HTERT RPE-1 (cell line): ENCODE results near the gene HRAS.
"Not testable (repeated sequence)": the region's sequence is repeated elsewhere in the genome, so short reads cannot be mapped to it uniquely, and the experiment has no call there.

Experiments used
- in situ Hi-C: fragments of 300-500 bp; cut with MboI; formaldehyde crosslinking; loops from 4 replicates; pipeline ENCODE4 v1.14.3; 2020; ENCODE audit warnings: low sequenced_read_pairs

HRAS gene

DNA sequence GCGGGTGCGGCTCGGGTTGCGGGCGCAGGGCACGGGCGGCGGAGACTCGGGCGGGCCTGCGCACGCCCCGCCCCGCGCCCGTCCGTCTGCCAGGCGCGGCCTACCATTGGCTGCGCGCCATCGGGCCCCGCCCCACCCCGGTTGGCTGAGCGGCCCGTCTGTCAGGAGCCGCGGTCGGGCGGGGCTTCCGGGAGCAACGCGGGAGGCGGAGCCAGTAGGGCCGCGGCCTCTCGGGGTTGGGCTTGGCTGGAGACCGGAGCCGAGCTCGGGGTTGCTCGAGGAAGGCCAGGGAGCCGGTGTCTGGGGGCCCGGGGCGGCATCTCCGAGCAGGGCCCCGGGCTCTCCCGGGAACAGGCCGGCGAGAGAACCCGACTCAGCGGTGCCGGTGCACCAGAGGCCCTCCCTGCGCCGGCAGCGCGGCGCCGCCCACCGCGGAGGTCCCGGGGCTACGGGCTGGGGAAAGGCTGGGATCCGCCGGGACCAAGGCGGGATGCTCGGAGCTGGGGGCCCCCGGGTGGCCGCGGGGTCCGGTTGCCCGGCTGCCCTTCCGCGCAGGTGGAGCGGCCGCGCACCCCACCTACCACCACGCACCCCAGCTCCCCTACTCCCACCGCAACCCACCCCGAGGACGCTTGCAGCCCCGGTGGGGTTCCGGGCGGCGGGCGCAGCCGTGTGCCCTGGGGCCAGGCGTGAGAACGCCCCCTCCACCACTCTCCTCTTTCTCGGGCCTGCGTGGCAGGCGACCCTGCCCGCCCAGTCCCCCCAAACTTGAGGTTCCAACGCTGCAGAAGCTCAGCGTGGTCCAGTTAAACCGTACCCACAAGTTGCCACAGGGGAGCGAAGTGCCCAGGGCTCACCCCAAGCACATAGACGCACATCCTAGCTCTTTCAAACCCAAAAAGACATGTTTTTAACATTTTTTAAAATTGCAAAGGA is at the start of gene HRAS:
HRAS (minus strand) TSS at position 58 of the 936 bp plus-strand sequence.
- in situ Hi-C loops = no loop called here

DNA sequence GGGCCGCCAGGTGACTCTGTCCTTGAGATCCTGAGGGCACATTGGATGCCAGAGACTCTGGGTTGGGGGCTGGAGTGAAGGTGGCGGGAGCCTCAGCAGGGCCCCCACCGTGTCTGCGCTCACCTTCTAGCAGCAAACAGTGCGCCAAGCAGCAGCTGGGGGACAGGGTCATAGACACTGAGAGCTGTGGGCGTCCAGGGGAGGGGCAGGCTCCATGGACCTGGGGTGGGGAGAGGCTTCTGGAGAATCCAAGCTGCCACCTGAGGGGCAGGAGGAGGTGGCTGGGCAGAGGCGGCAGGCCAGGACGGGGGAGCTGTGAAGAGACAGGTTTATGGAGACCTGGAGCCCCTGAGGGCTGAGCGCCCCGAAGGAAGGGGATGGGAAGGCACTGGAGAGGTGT is 48.9 kb upstream of the HRAS start:
- in situ Hi-C loops = no loop called here

DNA sequence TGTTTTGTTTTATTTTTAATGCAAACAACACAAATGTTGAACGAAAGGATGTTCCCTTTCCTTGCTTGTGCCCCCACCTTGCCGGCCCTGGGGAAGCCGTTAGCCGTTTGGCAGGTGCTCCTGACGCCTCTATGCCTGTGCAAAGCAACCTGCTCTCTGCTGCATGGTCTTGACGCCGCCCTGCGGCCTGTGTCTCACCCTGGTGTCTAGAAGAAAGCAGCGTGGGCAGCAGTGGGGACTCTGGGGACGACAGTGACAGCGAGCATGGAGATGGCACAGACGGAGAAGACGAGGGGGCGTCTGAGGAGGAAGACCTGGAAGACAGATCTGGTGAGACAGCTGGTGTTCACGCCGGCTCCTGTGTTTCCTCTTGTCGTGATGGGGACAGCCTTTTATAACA is 46.4 kb upstream of the HRAS start:
- in situ Hi-C loops = no loop called here

DNA sequence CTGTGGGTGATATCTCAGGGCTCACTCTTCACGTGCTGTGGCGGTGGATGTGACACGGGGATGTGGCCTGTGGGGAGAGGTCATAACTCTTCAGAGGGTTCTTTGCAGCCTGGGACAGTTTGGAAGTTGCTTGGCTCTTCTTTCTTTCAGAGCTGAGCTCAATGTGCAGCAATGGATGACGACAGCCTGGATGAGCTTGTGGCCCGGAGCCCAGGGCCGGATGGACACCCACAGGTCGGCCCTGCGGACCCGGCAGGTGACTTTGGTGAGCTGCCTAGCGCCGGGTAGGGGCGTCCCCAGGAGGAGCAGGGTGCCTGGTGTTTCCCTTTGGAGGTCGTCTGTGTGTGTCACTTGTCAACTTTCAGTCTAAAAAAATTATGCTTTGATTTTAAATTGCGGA is 46.0 kb upstream of the HRAS start:
- in situ Hi-C loops = no loop called here

DNA sequence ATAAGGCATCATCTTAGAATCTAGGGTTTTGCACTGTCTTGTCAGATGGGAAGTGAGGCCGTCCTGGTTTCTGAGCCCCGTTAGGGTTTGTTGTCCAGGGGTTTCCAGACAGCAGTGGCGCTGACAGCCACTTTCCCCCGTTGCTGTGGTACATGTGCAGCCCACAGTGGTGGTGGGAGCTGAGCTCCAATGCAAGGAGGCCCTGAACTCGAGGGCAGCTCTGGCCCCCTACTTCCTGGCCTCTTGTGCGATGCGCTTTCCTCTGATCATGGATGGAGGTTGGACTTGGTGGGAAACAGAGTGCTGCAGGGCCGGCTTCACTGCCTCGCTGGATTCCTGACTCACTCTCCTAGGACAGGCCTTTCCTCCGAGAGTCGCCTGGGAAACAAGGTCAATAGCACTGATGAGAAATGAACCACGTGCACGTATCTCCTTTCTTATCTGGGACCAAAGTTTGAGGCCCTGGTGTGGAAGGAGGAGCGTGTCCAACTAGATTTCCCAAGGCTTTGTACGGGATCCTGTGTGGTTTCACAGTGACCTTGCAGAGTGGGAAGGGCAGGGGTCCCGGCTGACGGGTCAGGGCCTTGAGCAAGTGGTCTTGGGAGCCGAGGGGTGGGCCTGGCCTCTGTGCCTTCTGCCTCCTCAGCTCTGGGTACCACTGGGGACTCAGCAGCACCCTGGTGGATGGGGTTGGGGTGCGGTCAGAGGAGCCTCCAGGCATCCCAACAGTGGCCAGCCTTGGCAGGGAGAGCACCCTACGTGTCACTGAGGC is 44.6 kb upstream of the HRAS start:
- in situ Hi-C loops = no loop called here

DNA sequence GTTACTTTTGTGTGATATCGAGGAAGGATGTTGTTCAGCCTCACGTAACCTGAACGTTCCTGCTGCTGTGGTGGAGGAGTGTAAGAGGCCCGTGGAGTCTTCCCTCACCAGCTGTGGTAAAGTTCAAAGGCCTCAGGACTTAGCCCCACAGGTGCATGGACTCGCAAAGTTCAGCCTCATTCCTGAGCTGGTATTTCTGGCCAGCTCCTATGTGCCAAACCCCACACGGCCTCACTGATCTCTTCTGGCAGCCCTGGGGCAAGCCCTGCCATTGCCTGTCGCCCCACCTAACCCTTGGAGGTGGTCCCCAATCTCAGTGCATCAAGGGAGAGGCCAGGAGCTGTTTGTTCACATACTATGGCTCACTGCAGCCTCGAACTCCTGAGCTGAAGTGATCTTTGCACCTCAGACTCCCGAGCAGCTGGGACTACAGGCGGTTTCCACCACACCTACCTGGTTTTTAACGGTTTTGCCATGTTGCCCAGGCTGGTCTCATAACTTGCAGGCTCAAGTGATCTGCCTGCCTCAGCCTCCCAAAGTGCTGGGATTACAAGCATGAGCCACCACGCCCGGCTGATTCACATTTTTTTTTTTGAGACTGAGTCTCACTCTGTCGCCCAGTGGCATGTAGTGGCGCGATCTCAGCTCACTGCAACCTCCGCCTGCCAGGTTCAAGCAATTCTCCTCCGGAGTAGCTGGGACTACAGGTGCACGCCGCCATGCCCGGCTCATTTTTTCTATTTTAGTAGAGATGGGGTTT is 43.1 kb upstream of the HRAS start:
- in situ Hi-C loops = no loop called here

DNA sequence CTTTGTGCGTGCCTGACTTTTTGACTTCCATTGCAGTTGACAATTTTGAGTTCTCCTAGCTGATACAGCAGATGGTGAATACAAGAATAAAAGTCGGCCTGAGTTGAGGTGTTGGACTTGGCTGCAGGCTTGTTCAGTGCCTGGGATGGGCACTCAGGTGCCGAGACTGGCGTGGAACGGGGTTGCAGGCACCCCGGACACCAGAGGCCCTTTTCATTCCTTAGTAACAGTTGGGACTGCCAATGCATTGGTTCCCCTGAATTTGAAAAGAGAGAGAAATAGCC is 42.2 kb upstream of the HRAS start:
- in situ Hi-C loops = no loop called here

DNA sequence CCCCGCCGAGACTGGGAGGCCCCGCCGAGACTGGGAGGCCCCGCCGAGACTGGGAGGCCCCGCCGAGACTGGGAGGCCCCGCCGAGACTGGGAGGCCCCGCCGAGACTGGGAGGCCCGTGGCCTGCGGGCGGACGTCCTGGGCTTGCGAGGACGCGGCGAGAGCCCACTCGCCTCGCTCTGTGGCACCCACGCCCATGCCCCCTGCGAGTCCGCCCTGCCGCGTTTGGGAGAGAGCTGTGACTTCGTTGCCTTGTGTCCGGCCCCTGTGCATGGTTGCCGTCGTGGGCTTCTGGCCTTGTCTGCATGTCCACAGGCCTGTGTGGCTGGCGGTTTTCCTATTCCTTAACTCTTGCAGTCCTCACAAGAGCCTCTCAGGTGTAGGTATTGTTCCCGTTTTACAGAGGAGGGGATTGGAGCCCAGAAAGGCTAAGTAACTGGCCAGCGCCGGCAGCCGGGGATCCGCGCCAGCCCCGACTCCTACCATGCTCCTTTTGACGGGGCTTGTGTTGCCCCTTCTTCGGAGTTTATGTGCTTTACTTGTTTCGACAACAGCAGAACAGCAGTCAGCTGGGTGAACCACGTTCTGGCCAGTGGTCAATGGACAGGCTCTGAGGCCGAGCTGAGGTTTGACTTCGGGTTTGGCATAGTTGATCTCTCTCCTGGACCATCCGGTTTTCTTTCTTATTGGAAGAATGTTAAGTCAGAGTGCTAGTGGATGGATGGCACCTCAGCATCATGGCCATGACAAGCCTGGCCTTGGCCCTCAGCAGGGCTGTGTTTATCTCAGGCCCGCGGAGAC is 41.6 kb upstream of the HRAS start:
- in situ Hi-C loops = no loop called here

DNA sequence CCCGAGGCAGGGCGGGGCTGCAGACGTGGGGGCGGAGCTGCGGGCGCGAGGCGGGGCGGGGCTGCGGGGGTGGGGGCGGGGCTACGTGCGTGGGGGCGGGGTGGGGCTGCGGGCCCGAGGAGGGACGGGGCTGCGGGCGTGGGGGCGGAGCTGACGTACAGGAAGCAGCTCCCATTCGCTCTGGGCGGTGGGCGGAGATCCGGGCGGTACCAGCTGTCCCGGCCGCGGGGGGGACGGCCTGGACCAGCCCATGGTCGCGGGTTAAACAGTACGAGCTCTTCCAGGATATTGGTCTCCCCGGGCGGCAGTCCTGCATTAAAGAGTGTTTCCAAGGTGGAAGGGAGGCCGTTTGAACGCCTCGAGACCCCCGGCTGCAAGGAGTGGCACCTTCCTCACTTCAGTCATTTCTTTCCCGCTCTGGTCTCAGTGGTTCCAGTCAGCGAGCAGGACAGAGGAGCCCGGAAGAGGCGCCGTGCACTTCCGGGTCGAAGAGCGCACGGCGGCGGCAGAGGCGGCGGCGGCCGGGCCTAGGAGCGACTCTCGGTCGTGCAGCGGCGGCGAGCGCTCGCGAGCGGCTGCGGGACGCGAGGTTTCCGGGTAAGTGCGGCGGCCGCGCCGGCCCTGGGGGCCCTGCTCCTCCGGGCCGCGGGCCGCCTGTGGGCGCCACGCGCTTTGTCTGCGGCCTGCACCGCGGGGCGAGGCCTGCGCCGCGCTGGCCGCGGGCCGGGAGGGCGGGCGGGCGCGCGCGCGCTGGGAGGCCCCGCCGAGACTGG is 40.8 kb upstream of the HRAS start, which contains the start of gene PHRF1:
PHRF1 (plus strand) TSS at position 475 of the 773 bp plus-strand sequence. CDS start 5,043 bp downstream, outside the sequence.
- in situ Hi-C loops = no loop called here

DNA sequence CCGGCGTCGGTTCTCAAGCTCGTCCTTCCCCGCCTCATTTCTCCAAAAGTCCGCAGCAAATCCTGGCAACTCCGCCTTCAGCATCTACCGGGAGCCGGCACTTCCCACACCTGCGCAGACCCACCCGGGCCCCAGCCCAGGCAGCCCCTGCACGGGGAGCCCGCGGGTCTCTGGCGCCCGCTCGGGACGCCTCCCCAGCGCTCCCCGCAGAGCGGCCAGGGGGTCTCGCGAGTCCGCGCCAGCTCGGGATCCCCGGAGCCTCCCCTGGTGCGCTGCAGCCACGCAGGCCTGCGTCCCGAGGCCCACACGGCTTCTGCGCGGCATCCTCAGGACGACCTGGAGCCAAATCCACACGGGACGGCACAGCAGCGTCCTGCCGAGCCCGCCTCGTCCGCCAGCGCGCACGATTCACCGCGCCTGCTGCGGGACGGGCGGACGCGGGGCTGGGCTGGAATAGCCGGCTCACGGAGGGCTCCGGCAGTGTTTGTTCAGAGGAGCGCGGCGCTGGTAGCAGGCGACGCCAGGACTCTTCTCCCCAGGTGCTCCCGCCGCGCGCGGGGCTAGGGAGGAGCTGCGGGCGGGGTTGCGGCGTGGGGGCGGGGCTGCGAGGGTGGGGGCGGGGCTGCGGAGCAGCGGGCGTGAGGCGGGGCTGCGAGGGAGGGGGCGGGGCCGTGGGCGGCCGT is 40.1 kb upstream of the HRAS start:
- in situ Hi-C loops = no loop called here

DNA sequence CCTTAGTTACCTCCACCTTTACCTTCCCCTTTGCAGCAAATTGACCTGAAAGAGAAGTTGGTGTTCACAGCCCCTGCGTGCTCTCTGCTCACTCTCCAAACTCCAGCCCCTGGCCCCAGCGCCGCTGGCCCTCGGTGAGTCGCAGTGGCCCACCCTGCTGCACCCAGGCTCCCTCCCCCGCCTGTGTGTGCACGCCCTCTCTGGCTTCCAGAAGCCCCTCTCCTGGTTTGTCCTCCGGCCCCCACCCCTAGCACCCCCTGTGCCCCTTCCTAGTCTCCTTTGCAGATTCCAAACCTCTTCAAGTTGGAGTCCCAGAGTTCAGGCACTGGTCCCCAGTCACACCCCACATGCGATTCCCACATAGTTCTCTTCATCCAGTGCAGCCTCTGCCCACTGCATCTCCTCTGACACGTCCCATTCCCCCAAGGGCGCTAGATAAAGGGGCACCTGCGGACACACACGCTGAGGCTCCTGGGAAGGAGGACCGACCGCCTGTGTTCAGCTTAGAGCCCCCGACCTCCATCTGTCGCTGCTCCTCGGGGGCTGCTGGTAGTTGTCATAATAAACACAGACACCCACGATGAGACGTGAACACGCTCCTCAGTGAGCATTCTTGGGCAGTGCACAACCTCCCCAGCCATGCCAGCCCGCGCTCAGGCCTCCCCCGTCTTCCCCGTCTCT is 39.4 kb upstream of the HRAS start:
- in situ Hi-C loops = no loop called here

DNA sequence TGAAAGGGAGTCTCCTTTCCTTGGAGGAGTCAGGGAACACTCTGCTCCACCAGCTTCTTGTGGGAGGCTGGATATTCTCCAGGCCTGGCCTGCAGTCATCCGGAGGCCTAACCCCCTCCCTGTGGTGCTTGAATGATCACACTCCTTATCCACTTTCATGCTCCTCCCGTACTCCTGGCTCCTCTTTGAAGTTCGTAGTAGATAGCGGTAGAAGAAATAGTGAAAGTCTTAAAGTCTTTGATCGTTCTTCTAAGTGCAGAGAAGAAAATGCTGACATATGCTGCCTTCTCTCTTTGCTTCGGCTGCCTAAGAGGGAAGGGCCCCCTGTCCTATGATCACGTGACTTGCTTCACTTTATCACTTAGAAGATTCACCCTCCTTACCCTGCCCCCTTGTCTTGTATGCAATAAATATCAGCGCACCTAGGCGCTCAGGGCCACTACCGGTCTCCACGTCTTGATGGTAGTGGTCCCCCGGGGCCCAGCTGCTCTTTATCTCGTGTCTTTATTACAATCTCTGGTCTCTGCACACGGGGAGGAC is 38.7 kb upstream of the HRAS start:
- in situ Hi-C loops = not testable (repeated sequence)

DNA sequence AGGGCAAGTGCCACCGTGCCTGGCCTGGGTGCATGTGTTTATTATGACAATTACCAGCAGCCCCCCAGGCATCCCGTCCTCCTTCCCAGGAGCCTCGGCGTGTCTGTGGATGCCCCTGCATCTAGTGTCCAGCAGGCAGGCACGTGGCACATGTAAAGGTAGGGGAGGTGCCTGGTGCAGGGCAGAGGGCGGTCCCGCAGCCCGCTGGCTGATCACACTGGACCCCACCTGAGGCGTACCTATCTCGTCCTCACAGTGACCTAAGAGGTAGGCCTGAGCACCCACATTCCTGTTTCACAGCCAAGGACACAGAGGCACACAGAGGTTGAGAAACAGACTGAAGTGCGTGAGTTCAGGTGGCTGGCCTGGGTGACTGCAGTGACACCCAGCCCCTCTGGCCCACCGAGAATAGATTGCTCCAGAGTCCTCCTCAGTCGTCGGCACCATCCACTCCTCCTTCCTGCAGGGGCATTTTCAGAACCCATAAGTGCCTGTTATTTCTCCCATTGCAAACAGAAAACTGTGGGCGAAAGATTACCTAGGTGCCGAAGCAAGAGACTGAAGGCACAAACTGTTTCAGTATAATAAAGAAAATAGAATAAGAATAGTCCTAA is 37.9 kb upstream of the HRAS start:
- in situ Hi-C loops = no loop called here

DNA sequence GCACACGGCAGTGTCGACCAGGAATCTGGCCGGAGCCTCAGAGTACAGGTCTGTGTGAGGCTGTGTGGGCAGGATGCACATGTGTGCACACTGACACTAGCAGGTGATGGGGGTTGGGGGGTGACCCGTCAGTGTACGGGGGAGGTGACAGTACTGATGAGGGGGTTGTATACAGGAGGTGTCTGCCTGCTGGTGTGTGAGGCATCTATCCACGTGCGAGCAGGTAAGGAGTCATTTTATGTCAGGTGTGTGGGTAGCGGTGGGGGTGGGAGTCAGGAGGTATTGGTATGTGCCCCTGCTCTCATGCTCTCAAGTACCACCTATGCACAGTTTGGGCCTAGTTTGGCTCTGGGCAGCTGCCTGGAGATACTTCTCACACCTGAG is 36.4 kb upstream of the HRAS start:
- in situ Hi-C loops = no loop called here

DNA sequence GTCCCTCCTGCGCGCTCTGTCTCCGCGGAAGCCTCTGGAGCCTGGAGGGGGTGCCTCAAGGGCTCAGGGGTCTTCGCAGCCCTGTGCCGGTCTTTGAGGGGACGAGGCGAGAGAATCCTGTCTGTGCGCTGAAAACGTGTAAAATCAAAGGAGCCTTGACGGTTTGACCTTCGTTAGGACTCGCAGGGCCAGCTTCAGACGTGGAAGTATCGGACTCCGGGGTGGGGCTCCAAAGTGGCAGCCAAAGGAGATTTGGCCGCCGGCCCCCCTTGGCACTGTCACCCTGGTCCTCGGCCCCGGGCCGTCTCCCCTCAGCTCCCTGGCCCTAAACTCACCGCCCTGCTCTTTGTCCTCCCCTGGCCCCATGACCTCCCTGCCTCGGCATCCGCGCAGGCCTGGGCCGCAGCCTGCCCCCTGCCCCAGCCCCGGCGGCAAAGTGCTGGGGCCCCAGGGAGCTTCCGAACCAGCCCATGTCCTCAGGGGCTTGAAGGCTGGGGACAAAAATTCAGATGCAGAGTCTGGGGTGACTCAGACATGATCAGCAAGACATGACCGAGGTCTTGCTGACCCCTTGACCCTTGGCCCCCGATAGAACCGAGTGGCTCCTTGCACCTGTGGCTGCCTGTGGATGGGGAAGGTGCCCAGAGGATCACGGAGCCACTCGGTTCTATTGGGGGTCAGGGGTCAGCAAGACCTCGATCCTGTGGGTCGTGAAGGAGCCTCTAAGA is 33.9 kb upstream of the HRAS start:
- in situ Hi-C loops = no loop called here

DNA sequence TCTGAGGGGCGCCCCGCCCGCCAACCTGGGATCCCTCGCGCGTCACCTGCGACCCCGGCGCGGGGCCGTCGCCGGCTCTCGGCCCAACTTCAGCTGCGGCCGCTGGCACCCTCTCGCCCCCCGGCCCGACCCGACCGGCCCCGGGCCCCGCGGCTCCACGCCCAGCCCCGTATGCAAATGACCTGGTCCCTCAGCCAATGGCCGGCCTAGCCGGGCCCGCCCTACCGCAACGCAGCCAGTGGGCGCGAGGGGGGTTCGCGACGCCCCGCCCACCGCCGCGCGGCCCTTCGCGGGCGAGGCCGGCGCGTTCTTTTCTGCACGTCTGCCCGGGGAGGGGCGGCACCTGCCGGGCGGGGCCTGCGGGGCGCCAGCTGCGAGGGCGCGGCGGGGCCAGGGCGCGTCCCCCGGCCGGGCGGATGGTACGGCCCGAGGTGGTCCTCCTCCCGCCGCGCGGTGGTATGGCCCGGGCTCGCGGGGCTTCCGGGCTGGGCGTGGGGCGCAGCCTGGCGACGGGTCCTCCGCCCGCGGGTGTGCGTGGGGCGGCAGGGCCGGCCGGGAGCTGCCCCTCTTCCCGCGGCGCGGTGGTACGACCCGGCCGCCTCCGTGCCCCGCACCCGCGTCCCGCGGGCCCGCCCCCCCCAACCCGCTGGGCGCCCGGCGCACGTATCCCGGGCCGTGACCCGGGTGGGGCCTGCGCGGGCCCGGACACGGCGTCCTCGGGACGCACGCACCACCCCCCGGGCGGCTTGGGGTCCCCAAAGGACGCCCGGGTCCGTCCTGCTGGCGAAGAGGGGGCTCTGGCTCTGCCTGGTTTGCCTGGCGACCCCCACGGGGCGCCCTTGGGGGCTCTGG is 33.2 kb upstream of the HRAS start:
- in situ Hi-C loops = no loop called here
